Measurements from ENCODE around the gene PCSK6. TPM values are rescaled to one million over a fixed set of nuclear protein-coding genes. Genes with fewer than 3 reads are reported as not detected.

The PCSK6 gene
- total RNA-seq, 1 donor from 2014 or later: 8.4 TPM

DNA sequence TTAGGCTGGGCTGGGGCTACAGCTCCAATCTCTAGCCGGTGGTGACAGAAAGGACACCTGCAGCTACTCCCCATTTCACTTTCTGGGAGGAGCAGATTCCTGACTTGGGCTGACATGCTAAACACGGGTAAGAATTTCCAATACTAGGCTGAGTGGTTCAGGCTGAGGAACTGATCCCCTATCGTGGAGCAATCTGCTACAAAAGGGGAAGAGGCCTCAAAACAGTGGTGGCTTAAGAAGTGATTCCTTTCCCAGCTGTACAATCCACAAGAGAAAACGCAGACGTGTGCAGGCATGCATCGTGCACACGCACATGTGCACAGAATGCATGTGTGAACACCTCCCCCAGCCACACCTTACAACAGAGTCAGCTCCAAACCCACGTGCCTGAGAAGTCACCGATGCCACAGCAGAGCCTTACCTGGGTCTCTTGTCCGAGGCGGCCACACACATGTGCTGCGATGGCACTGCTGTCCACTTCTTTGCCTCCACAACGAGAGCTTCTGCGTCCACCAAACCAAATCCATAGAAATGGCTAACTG lies 107.8 kb downstream of the PCSK6 start:
- DNase-seq (ENCODE audit: low read depth): no peak
- no peak overlapping the region for H3K4me3 ChIP-seq (ENCODE audit: low read depth, low read length)
- H3K27me3 ChIP-seq (ENCODE audit: control insufficient read depth, insufficient read depth, low read length): no peaks in the 10 kb centered on the region
- TF ChIP-seq, protein P1, sequence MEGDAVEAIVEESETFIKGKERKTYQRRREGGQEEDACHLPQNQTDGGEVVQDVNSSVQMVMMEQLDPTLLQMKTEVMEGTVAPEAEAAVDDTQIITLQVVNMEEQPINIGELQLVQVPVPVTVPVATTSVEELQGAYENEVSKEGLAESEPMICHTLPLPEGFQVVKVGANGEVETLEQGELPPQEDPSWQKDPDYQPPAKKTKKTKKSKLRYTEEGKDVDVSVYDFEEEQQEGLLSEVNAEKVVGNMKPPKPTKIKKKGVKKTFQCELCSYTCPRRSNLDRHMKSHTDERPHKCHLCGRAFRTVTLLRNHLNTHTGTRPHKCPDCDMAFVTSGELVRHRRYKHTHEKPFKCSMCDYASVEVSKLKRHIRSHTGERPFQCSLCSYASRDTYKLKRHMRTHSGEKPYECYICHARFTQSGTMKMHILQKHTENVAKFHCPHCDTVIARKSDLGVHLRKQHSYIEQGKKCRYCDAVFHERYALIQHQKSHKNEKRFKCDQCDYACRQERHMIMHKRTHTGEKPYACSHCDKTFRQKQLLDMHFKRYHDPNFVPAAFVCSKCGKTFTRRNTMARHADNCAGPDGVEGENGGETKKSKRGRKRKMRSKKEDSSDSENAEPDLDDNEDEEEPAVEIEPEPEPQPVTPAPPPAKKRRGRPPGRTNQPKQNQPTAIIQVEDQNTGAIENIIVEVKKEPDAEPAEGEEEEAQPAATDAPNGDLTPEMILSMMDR (IDR thresholded peaks at IDR 0.05; ENCODE audit: insufficient read depth, low read length, poor library complexity, severe bottlenecking): no peak
- no peaks in the 10 kb centered on the region for H3K36me3 ChIP-seq (ENCODE audit: control insufficient read depth, insufficient read depth, low read length)

DNA sequence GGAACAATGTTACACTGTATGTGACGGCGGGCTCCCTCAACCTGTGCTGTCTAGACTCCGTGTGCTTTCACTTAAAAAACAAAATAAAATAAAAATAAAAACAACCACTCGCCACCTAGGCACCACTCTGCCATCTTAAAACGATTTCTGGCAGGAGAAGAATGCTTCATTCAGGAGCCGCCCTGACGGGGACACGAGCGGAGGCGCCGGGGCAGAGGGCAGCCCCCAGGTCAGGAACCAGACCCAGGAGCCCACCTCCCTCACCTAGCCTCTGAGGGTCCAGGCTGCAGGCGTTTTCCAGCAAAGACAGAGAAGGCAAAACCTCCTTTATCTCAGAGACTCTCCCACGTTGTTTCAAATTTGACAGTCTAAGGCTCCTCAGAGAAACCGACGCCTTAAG lies 109.4 kb downstream of the PCSK6 start:
- DNase-seq (ENCODE audit: low read depth): no peak
- TF ChIP-seq, protein P1 (IDR thresholded peaks at IDR 0.05; ENCODE audit: insufficient read depth, low read length, poor library complexity, severe bottlenecking): no peak
- H3K27me3 ChIP-seq (ENCODE audit: control insufficient read depth, insufficient read depth, low read length): no peaks in the 10 kb centered on the region
- no peak overlapping the region for H3K4me3 ChIP-seq (ENCODE audit: low read depth, low read length)
- H3K36me3 ChIP-seq (ENCODE audit: control insufficient read depth, insufficient read depth, low read length): no peaks in the 10 kb centered on the region

DNA sequence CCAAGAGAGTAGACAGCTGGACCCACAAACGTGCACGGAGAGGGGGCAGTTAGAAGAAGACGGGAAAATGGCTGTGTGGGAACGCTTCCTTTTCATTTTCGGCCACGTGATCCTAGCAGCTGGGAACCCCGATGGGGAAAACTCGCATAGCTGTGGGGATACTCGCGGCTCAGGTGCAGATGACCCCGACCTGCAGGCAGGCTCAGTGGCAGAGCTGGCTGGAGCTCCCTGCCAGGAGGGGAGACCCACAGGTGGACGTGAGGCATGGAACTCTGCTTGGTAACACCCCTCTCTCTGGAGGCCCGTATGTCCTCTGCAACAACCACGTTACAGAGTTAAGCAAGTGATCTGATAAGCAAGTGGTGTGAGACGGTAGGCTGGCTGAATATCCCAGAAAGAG lies 109.9 kb downstream of the PCSK6 start:
- no peak for DNase-seq (ENCODE audit: low read depth)
- H3K4me3 ChIP-seq (ENCODE audit: low read depth, low read length): no peak overlapping the region
- H3K27me3 ChIP-seq (ENCODE audit: control insufficient read depth, insufficient read depth, low read length): no peaks in the 10 kb centered on the region
- no peaks in the 10 kb centered on the region for H3K36me3 ChIP-seq (ENCODE audit: control insufficient read depth, insufficient read depth, low read length)
- TF ChIP-seq, protein P1 (IDR thresholded peaks at IDR 0.05; ENCODE audit: insufficient read depth, low read length, poor library complexity, severe bottlenecking): no peak

DNA sequence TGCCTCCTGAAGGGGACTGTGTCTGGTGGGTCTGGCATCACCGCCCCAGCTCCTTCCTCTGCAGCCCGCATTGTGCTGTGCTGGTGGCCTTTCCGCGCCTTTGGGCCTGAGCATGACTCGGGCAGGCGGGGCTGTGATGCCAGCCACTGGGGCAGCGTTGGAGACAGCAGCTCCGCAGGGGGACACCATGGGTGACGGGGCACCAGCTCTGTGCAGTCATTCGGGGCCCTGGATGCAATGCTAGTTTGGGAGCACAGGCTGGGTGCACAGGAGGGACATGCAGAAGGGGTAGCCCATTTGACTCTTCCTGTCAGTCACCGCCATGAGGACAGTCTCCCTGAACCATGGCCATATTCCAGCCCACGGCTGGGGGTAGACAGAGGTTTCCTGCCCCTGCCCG lies 110.6 kb downstream of the PCSK6 start:
- H3K27me3 ChIP-seq (ENCODE audit: control insufficient read depth, insufficient read depth, low read length): no peaks in the 10 kb centered on the region
- TF ChIP-seq, protein P1 (IDR thresholded peaks at IDR 0.05; ENCODE audit: insufficient read depth, low read length, poor library complexity, severe bottlenecking): no peak
- no peak for DNase-seq (ENCODE audit: low read depth)
- H3K36me3 ChIP-seq (ENCODE audit: control insufficient read depth, insufficient read depth, low read length): no peaks in the 10 kb centered on the region
- H3K4me3 ChIP-seq (ENCODE audit: low read depth, low read length): no peak overlapping the region

DNA sequence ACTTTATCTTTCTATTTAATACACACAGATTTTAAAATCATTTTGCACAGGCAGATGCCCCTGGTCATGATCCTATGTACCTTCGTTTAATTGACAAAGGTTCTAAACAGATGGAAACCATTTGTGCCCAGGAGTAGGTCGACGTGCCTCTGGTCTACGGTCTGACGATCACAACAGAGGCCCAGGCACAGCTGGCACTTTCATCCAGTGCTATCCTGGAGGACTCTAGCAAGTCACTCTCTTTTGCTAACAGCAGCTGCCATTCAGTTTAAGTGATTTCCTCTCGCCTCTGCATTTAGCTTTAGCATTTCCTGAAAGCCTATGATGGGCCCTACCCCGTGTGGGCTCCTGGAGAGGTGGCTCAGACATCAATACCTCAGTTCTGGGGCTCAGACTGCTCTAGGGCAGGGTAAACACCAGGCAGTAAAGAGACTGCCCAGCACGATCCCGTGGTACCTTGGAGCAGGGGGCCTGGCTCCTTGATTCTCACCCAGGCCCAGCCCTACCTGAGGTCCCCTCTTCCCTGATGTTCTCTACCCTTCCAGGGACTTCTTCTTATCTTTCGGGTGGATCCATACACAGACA lies 111.2 kb downstream of the PCSK6 start:
- Histone ChIP-seq H3K27me3 (ENCODE audit: control insufficient read depth, insufficient read depth, low read length) (no peaks in the 10 kb centered on the region), H3K36me3 (ENCODE audit: control insufficient read depth, insufficient read depth, low read length) (no peaks in the 10 kb centered on the region), H3K4me3 (ENCODE audit: low read depth, low read length) (no peak overlapping the region)
- no peak for DNase-seq (ENCODE audit: low read depth)
- TF ChIP-seq, protein P1 (IDR thresholded peaks at IDR 0.05; ENCODE audit: insufficient read depth, low read length, poor library complexity, severe bottlenecking): no peak

Data from kidney epithelial cell (primary cell).